PC-9 (cell line): ENCODE measurements around the gene EVI5L.

Source experiments
- CTCF ChIP-seq: fragments of 200-600 bp; sonication (generic); conservative IDR thresholded peaks from 2 replicates; pipeline ENCODE4 v1.6.1; 2017; ENCODE audit warnings: mixed run types, antibody characterized with exemption, mild to moderate bottlenecking, moderate library complexity
- EZH2 ChIP-seq: fragments of 200-600 bp; sonication (generic); IDR thresholded peaks from 2 replicates; pipeline ENCODE4 v1.8.0; 2017; ENCODE audit warnings: antibody characterized with exemption, low read depth

GRCh38 chr19:7887408-7888144 lies 57.6 kb downstream of the EVI5L start:
- TF ChIP-seq CTCF = no peak
- no peak for TF ChIP-seq EZH2
